ENCODE results near the gene PRPF40B.

PRPF40B gene

GRCh38 chr12:49643135-49643534 is 19.8 kb downstream of the PRPF40B start:
- Mint-ChIP-seq H3K4me3 (no peak overlapping the region), H3K36me3 (peaks cover 3% of the 10 kb centered on the region), H3K27ac (no peak overlapping the region), H3K27me3 (no peaks in the 10 kb centered on the region), H3K9me3 (no peaks in the 10 kb centered on the region), H3K4me1 (peaks cover 37% of the 10 kb centered on the region)

- H3K4me1 Mint-ChIP-seq, result peaks cover 44% of the 10 kb centered on the region
- peak overlapping the region; percentile 59 for H3K27ac Mint-ChIP-seq
- no peaks in the 10 kb centered on the region for H3K27me3 Mint-ChIP-seq
- peaks cover 4% of the 10 kb centered on the region for H3K36me3 Mint-ChIP-seq
- H3K9me3 Mint-ChIP-seq, result no peaks in the 10 kb centered on the region
- H3K4me3 Mint-ChIP-seq, result no peak overlapping the region
Measured at GRCh38 chr12:49643961-49644619, 20.7 kb downstream of the PRPF40B start.

- peaks cover 4% of the 10 kb centered on the region for H3K36me3 Mint-ChIP-seq
- H3K27ac Mint-ChIP-seq, result peak overlapping the region; percentile 59
- H3K27me3 Mint-ChIP-seq, result no peaks in the 10 kb centered on the region
- peaks cover 43% of the 10 kb centered on the region for H3K4me1 Mint-ChIP-seq
- peak overlapping the region; percentile 60 for H3K4me3 Mint-ChIP-seq
- no peaks in the 10 kb centered on the region for H3K9me3 Mint-ChIP-seq
Measured at GRCh38 chr12:49644620-49644994, 21.2 kb downstream of the PRPF40B start.

GRCh38 chr12:49645146-49646039 is 22.0 kb downstream of the PRPF40B start:
- no peaks in the 10 kb centered on the region for H3K9me3 Mint-ChIP-seq
- H3K4me3 Mint-ChIP-seq, result no peak overlapping the region
- peaks cover 6% of the 10 kb centered on the region for H3K36me3 Mint-ChIP-seq
- peaks cover 48% of the 10 kb centered on the region for H3K4me1 Mint-ChIP-seq
- H3K27ac Mint-ChIP-seq, result peak overlapping the region; percentile 79
- H3K27me3 Mint-ChIP-seq, result no peaks in the 10 kb centered on the region

GRCh38 chr12:49646331-49646830 is 23.0 kb downstream of the PRPF40B start:
- Mint-ChIP-seq H3K27me3 (no peaks in the 10 kb centered on the region), H3K9me3 (no peaks in the 10 kb centered on the region), H3K4me1 (peaks cover 48% of the 10 kb centered on the region), H3K36me3 (peaks cover 6% of the 10 kb centered on the region), H3K27ac (no peak overlapping the region), H3K4me3 (no peak overlapping the region)

- Mint-ChIP-seq H3K9me3 (no peaks in the 10 kb centered on the region), H3K27ac (no peak overlapping the region), H3K36me3 (peaks cover 6% of the 10 kb centered on the region), H3K27me3 (no peaks in the 10 kb centered on the region), H3K4me1 (peaks cover 48% of the 10 kb centered on the region), H3K4me3 (no peak overlapping the region)
Measured at GRCh38 chr12:49646871-49647654, 23.7 kb downstream of the PRPF40B start.

- H3K4me3 Mint-ChIP-seq, result no peak overlapping the region
- peak overlapping the region; percentile 70 for H3K27ac Mint-ChIP-seq
- H3K4me1 Mint-ChIP-seq, result peaks cover 48% of the 10 kb centered on the region
- H3K36me3 Mint-ChIP-seq, result peaks cover 6% of the 10 kb centered on the region
- no peaks in the 10 kb centered on the region for H3K9me3 Mint-ChIP-seq
- H3K27me3 Mint-ChIP-seq, result no peaks in the 10 kb centered on the region
Measured at GRCh38 chr12:49647827-49648711, 24.7 kb downstream of the PRPF40B start.

- Mint-ChIP-seq H3K27me3 (no peaks in the 10 kb centered on the region), H3K4me1 (peaks cover 46% of the 10 kb centered on the region), H3K36me3 (peaks cover 6% of the 10 kb centered on the region), H3K9me3 (no peaks in the 10 kb centered on the region), H3K27ac (peak overlapping the region; percentile 70), H3K4me3 (no peak overlapping the region)
Measured at GRCh38 chr12:49648712-49649003, 25.3 kb downstream of the PRPF40B start.

GRCh38 chr12:49649445-49649844 is 26.1 kb downstream of the PRPF40B start:
- Mint-ChIP-seq H3K4me3 (no peak overlapping the region), H3K9me3 (no peaks in the 10 kb centered on the region), H3K36me3 (peaks cover 8% of the 10 kb centered on the region), H3K27me3 (no peaks in the 10 kb centered on the region), H3K4me1 (peaks cover 49% of the 10 kb centered on the region), H3K27ac (no peak overlapping the region)

- Mint-ChIP-seq H3K27me3 (no peaks in the 10 kb centered on the region), H3K4me3 (no peak overlapping the region), H3K27ac (peak overlapping the region; percentile 33), H3K36me3 (peaks cover 10% of the 10 kb centered on the region), H3K4me1 (peaks cover 44% of the 10 kb centered on the region), H3K9me3 (no peaks in the 10 kb centered on the region)
Measured at GRCh38 chr12:49649892-49650291, 26.5 kb downstream of the PRPF40B start.

- peaks cover 19% of the 10 kb centered on the region for H3K36me3 Mint-ChIP-seq
- H3K4me3 Mint-ChIP-seq, result no peak overlapping the region
- no peak overlapping the region for H3K27ac Mint-ChIP-seq
- no peaks in the 10 kb centered on the region for H3K9me3 Mint-ChIP-seq
- peaks cover 48% of the 10 kb centered on the region for H3K4me1 Mint-ChIP-seq
- H3K27me3 Mint-ChIP-seq, result no peaks in the 10 kb centered on the region
Measured at GRCh38 chr12:49651855-49652254, 28.5 kb downstream of the PRPF40B start.

- Mint-ChIP-seq H3K9me3 (no peaks in the 10 kb centered on the region), H3K27me3 (no peaks in the 10 kb centered on the region), H3K4me1 (peaks cover 56% of the 10 kb centered on the region), H3K4me3 (no peak overlapping the region), H3K27ac (no peak overlapping the region), H3K36me3 (peaks cover 23% of the 10 kb centered on the region)
Measured at GRCh38 chr12:49652921-49653520, 29.7 kb downstream of the PRPF40B start.

GRCh38 chr12:49654715-49655114 is 31.4 kb downstream of the PRPF40B start:
- peaks cover 26% of the 10 kb centered on the region for H3K36me3 Mint-ChIP-seq
- H3K4me1 Mint-ChIP-seq, result peaks cover 49% of the 10 kb centered on the region
- H3K9me3 Mint-ChIP-seq, result no peaks in the 10 kb centered on the region
- no peaks in the 10 kb centered on the region for H3K27me3 Mint-ChIP-seq
- H3K27ac Mint-ChIP-seq, result no peak overlapping the region
- no peak overlapping the region for H3K4me3 Mint-ChIP-seq

GRCh38 chr12:49655595-49656236 is 32.4 kb downstream of the PRPF40B start:
- Mint-ChIP-seq H3K36me3 (peaks cover 23% of the 10 kb centered on the region), H3K4me1 (peaks cover 54% of the 10 kb centered on the region), H3K9me3 (no peaks in the 10 kb centered on the region), H3K4me3 (no peak overlapping the region), H3K27me3 (no peaks in the 10 kb centered on the region), H3K27ac (peak overlapping the region; percentile 53)
